B cell (primary cell): ENCODE data around the gene ADAMTSL5. TPM values are rescaled to one million over a fixed set of nuclear protein-coding genes. Genes with fewer than 3 reads are reported as not detected.

Experiments
- ATAC-seq: fragments of 200-7000 bp; cut with Tn5 transposase; one replicate; pipeline ENCODE4 v1.10.0; 2021; ENCODE audit warnings: low read depth, mild to moderate bottlenecking, moderate number of reproducible peaks, moderate library complexity
- CTCF ChIA-PET: fragments of 350-600 bp; sonication (Branson Sonifier 250); formaldehyde crosslinking; loops from one replicate; lab custom pipeline; 2021; ENCODE audit warnings: antibody characterized with exemption, inconsistent platforms; lab: Charles Lee
- POLR2A ChIA-PET: fragments of 350-600 bp; sonication (Branson Sonifier 250); formaldehyde crosslinking; loops from one replicate; lab custom pipeline; 2021; ENCODE audit warnings: antibody characterized with exemption; lab: Charles Lee
- DNase-seq: peaks from one replicate; pipeline ENCODE4 v3.0.0; 2013
- H2AFZ ChIP-seq: 2 replicates; pipeline ENCODE4 v1.6.1; 2012; ENCODE audit warnings: mild to moderate bottlenecking, low read depth, low read length; ENCODE audit not compliant: insufficient read depth, poor library complexity, severe bottlenecking
- H3K27ac ChIP-seq, 2 donors: 1 replicate in 1 of 2; 2 replicates in 1 of 2; pipeline ENCODE4 v1.5.1; 2012 to 2013; ENCODE audit warnings: low read length in 2 of 2, mild to moderate bottlenecking in 2 of 2, moderate library complexity in 1 of 2
- H3K27me3 ChIP-seq, 4 experiments: fragments of 200-600 bp in 1 of 4; sonication (generic) in 1 of 4; replicated peaks in 1 of 4; 1 replicate in 2 of 4; 2 replicates in 2 of 4; pipeline versions ENCODE4 v1.6.1 to v1.7.0; 2013 to 2016; ENCODE audit warnings: low read length in 3 of 4, mild to moderate bottlenecking in 2 of 4, mixed read lengths in 1 of 4, moderate library complexity in 1 of 4; ENCODE audit not compliant: insufficient read depth in 4 of 4, control insufficient read depth in 3 of 4; ENCODE audit errors: control extremely low read depth in 1 of 4
- H3K36me3 ChIP-seq, 2 experiments: replicated peaks in 1 of 2; 1 replicate in 1 of 2; 2 replicates in 1 of 2; pipeline versions ENCODE4 v1.6.1 to v1.7.1; 2013; ENCODE audit warnings: low read length in 1 of 2; ENCODE audit not compliant: insufficient read depth in 2 of 2, control insufficient read depth in 1 of 2; ENCODE audit errors: control extremely low read depth in 1 of 2, extremely low read depth in 1 of 2
- H3K4me1 ChIP-seq, 2 donors: fragments of 200-600 bp in 1 of 2; sonication (generic) in 1 of 2; 1 replicate in 1 of 2; 2 replicates in 1 of 2; pipeline versions ENCODE4 v1.5.1 to v1.6.1; 2013 to 2017; ENCODE audit warnings: low read length in 2 of 2; ENCODE audit not compliant: control insufficient read depth in 2 of 2, insufficient read depth in 2 of 2
- H3K4me2 ChIP-seq: replicated peaks from 2 replicates; pipeline ENCODE3; 2012; ENCODE audit warnings: mild to moderate bottlenecking, low read depth, low read length; ENCODE audit not compliant: poor library complexity, severe bottlenecking
- H3K4me3 ChIP-seq, 5 experiments: fragments of 200-600 bp in 1 of 5; sonication (generic) in 1 of 5; 1 replicate in 3 of 5; 2 replicates in 2 of 5; pipeline versions ENCODE4 v1.5.1 to v1.7.0; 2011 to 2016; ENCODE audit warnings: low read length in 4 of 5, mild to moderate bottlenecking in 4 of 5, low read depth in 2 of 5, control low read depth in 1 of 5, moderate library complexity in 1 of 5; ENCODE audit not compliant: insufficient read depth in 1 of 5; ENCODE audit errors: control extremely low read depth in 1 of 5, extremely low read depth in 1 of 5
- H3K79me2 ChIP-seq: fragments of 200-600 bp; sonication (generic); one replicate; pipeline ENCODE4 v1.6.0; 2016; ENCODE audit warnings: low read length; ENCODE audit not compliant: control insufficient read depth, insufficient read depth
- H3K9ac ChIP-seq: fragments of 200-600 bp; sonication (generic); 2 replicates; pipeline ENCODE4 v1.6.1; 2017; ENCODE audit warnings: mild to moderate bottlenecking, low read length, moderate library complexity
- H3K9me3 ChIP-seq, 3 donors: one replicate each; pipeline versions ENCODE4 v1.6.1 to v1.7.1; 2013; ENCODE audit warnings: low read length in 2 of 3; ENCODE audit not compliant: control insufficient read depth in 2 of 3, insufficient read depth in 1 of 3; ENCODE audit errors: control extremely low read depth in 1 of 3
- H4K20me1 ChIP-seq: 2 replicates; pipeline ENCODE4 v1.6.0; 2012; ENCODE audit warnings: mild to moderate bottlenecking, low read length; ENCODE audit not compliant: insufficient read depth, control insufficient read depth, poor library complexity, severe bottlenecking
- H3K27ac Mint-ChIP-seq: one replicate; pipeline ENCODE4 v1.8.0; 2021; ENCODE audit warnings: mixed read lengths
- H3K27me3 Mint-ChIP-seq: one replicate; pipeline ENCODE4 v1.8.0; 2021; ENCODE audit warnings: mixed read lengths
- H3K4me1 Mint-ChIP-seq: one replicate; pipeline ENCODE4 v1.8.0; 2021; ENCODE audit warnings: mixed read lengths
- H3K4me3 Mint-ChIP-seq: one replicate; pipeline ENCODE4 v1.8.0; 2021; ENCODE audit warnings: mixed read lengths
- H3K9me3 Mint-ChIP-seq: one replicate; pipeline ENCODE4 v1.8.0; 2022; ENCODE audit warnings: mixed read lengths; ENCODE audit not compliant: insufficient read depth
- EZH2 ChIP-seq: IDR thresholded peaks from 2 replicates; pipeline ENCODE4 v1.6.1; 2012; ENCODE audit warnings: borderline replicate concordance, low read depth, mild to moderate bottlenecking, moderate library complexity, low read length; ENCODE audit not compliant: insufficient read depth, poor library complexity, severe bottlenecking
- WGBS: methylation state at CpG from one replicate; pipeline ENCODE4 v1.1.5; 2013; ENCODE audit warnings: missing lambda C conversion rate; ENCODE audit not compliant: insufficient coverage; 5-methylcytosine and 5-hydroxymethylcytosine counted together
- intact Hi-C: fragments of 100-400 bp; cut with micrococcal nuclease; formaldehyde crosslinking; loops from one replicate; pipeline ENCODE4 v1.10.0; 2022
- polyA plus RNA-seq: library from polyadenylated mRNA; depleted of rRNA; stranded (reverse); fragments of >200 nt; gene quantifications from 2 replicates; pipeline ENCODE4 v1.2.3, GENCODE V29; 2012
- total RNA-seq, 2 donors: library from RNA; stranded (reverse); fragments of 120-200 nt in 1 of 2; gene quantifications; 1 replicate in 1 of 2; 2 replicates in 1 of 2; pipeline versions ENCODE4 v1.2.3 to v1.2.4, GENCODE V29; 2013 to 2022
- TF ChIP-seq, protein P1 (sequence below): fragments of 200-600 bp; IDR thresholded peaks from one replicate; pipeline ENCODE4 v1.8.0; 2022; ENCODE audit warnings: antibody characterized with exemption, mild to moderate bottlenecking

ADAMTSL5 gene
- total and polyA plus RNA-seq, 2 donors (not counting 1 experiment from before 2014, with no cell fraction given): 0.09 TPM; not detected in 1

DNA sequence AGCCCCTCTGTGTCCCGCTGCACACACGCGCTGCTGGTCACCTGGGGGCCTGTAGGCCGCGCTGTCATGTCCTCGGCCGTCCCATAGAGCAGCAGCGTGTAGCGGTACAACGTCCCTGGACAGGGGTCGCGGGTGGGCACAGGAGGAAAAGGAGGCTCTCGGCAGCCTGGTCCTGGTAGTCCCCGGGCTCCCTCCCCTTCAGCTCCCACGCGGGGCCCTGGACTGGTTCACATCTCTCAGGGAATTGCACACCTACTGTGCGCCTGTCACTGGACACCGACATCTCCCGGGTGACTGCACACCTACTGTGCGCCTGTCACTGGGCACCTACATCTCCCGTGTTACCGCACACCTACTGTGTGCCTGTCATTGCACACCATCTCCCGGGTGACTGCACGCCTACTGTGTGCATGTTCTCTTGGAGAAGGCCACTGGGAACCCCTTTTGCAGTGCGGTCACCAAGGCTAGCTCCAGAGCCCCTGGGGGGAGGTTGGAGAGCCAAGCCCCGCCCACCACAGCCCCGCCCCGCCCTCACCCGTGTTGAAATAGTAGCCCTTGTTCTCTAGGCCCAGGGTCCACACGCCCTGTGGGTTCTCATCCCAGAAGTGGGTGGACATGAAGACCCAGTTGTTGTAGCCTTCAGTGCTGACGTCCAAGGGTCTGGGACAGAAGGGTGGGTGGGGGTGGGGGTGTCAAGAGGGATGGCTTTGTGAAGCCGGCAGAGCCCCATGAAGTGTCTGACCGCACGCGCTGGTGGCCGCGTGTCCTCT is 30.3 kb downstream of the ADAMTSL5 start:
- H3K79me2 ChIP-seq: peaks cover 14% of the 10 kb centered on the region
- no peak overlapping the region for H3K4me3 ChIP-seq
- no peaks in the 10 kb centered on the region for H3K27me3 ChIP-seq
- ATAC-seq (no peak), DNase-seq (peak; percentile 7)
- Mint-ChIP-seq H3K4me3 (no peak overlapping the region), H3K27me3 (no peaks in the 10 kb centered on the region), H3K9me3 (no peaks in the 10 kb centered on the region), H3K4me1 (peaks cover 8% of the 10 kb centered on the region), H3K27ac (no peak overlapping the region)
- intact Hi-C loops: no loop called here
- H2AFZ ChIP-seq: no peak overlapping the region
- 92% methylated on average over 36 of the region's 37 CpGs for WGBS
- no peak overlapping the region for H3K4me2 ChIP-seq
- POLR2A ChIA-PET: no interaction called here
- no peak overlapping the region for H3K27ac ChIP-seq
- peaks cover 7% of the 10 kb centered on the region for H4K20me1 ChIP-seq
- H3K9ac ChIP-seq: no peak overlapping the region
- peaks cover 6 to 17% of the 10 kb centered on the region in 2 donors for H3K4me1 ChIP-seq
- H3K9me3 ChIP-seq: no peaks in the 10 kb centered on the region
- peaks cover 0 to under 1% of the 10 kb centered on the region in 2 experiments for H3K36me3 ChIP-seq
- TF ChIP-seq, protein P1, sequence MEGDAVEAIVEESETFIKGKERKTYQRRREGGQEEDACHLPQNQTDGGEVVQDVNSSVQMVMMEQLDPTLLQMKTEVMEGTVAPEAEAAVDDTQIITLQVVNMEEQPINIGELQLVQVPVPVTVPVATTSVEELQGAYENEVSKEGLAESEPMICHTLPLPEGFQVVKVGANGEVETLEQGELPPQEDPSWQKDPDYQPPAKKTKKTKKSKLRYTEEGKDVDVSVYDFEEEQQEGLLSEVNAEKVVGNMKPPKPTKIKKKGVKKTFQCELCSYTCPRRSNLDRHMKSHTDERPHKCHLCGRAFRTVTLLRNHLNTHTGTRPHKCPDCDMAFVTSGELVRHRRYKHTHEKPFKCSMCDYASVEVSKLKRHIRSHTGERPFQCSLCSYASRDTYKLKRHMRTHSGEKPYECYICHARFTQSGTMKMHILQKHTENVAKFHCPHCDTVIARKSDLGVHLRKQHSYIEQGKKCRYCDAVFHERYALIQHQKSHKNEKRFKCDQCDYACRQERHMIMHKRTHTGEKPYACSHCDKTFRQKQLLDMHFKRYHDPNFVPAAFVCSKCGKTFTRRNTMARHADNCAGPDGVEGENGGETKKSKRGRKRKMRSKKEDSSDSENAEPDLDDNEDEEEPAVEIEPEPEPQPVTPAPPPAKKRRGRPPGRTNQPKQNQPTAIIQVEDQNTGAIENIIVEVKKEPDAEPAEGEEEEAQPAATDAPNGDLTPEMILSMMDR: no peak
- TF ChIP-seq EZH2: no peak
- CTCF ChIA-PET: no interaction called here

DNA sequence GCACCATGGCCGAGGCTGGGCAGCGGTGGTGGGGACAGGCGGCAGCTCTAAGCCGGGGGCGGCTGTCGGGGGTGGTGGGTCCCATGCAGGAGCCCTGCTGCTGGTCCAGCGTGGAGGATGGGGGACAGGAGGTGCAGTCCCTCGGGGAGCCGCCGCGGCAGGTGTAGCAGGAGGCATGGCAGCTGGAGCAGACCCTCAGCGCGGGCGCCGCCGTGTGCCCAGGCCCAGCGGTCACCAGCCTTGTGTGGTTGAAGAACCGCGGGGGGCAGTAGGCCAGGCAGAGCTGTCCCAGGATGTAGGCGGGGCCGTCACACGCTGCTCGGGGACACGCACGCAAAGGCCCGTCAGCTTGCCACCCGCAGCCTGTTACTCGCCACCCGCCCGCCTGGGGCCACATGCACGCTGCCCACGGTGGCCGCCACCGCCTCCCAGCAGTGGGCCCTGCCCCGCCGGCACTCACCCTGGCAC is 30.9 kb downstream of the ADAMTSL5 start:
- H3K9ac ChIP-seq: no peak overlapping the region
- H3K27ac ChIP-seq: no peak overlapping the region
- intact Hi-C loops: no loop called here
- H3K79me2 ChIP-seq: peaks cover 14% of the 10 kb centered on the region
- no peak overlapping the region for H3K4me3 ChIP-seq
- peaks cover 7% of the 10 kb centered on the region for H4K20me1 ChIP-seq
- no peak overlapping the region for H3K4me2 ChIP-seq
- ATAC-seq: no peak
- Mint-ChIP-seq H3K27ac (no peak overlapping the region), H3K9me3 (no peaks in the 10 kb centered on the region), H3K4me1 (peaks cover 13% of the 10 kb centered on the region), H3K27me3 (no peaks in the 10 kb centered on the region), H3K4me3 (no peak overlapping the region)
- TF ChIP-seq EZH2: no peak
- TF ChIP-seq, protein P1: no peak
- CTCF ChIA-PET: no interaction called here
- H3K4me1 ChIP-seq: peaks cover 6 to 22% of the 10 kb centered on the region in 2 donors
- H3K36me3 ChIP-seq: peaks cover 0 to 4% of the 10 kb centered on the region in 2 experiments
- no peaks in the 10 kb centered on the region for H3K27me3 ChIP-seq
- WGBS: 94% methylated on average over 36 of the region's 36 CpGs
- no peak for DNase-seq
- POLR2A ChIA-PET: no interaction called here
- no peak overlapping the region for H2AFZ ChIP-seq
- no peaks in the 10 kb centered on the region for H3K9me3 ChIP-seq
